HG03439 (cell line): Measurements from ENCODE around the gene C11orf86.

Source experiments
- ATAC-seq: cut with Tn5 transposase; IDR thresholded peaks from one replicate; pipeline ENCODE4 v1.9.1; 2021; ENCODE audit warnings: mild to moderate bottlenecking, moderate library complexity; ENCODE audit not compliant: unreplicated experiment

The C11orf86 gene

DNA sequence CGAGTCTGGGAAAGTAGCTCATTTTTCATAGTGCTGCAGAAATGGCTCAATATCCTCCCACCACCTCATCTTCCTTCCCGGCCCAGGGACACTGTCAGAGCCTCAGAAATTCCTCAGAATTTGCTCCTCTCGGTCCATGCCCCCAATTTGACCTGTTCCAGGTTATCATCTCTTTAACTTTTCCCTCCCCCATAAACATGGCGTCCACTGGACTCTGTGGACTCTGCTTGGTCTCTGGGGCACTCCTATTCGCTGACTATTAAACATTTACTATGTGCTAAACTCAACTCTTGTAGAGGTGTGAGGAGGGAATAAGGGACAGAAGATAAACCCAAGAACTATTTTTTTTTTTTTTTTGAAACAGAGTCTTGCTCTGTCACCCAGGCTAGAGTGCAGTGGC, 8.8 kb upstream of the C11orf86 start:
- ATAC-seq, result no peak

DNA sequence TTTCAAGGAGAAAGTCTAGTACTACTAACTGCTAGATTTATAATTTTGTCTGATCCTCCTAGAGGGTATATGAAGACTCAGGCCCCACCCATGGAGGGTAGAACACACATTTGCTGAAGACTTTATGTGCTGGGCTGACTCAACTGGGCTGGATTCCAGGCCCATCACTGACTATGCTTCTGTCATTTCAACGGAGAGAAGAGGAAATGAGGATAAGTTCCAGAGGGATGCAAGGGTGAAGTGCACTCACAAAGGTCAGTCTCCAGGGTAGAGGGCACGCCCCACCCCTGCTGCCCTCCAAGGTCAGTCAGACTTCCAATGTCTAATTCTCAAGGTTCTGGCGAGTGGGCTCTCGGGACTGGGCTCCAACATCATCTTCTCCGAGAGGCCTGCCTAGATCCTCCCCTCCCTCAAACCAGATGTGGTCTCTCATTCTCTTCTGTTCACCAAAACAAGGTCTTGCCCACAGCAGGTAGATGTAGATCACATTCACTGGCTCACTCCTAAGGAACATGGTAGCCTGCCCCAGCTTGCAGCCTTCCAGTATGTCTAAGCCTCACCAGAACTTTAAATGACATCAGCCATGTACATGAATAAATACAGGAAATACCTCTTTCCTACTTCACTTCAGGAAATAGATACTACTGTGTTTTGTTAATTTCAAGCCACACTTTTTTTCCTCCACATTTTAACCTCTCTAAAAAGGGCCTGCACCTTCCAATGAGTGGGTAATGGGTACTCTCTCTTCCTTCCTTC, 7.3 kb upstream of the C11orf86 start:
- ATAC-seq, result no peak

DNA sequence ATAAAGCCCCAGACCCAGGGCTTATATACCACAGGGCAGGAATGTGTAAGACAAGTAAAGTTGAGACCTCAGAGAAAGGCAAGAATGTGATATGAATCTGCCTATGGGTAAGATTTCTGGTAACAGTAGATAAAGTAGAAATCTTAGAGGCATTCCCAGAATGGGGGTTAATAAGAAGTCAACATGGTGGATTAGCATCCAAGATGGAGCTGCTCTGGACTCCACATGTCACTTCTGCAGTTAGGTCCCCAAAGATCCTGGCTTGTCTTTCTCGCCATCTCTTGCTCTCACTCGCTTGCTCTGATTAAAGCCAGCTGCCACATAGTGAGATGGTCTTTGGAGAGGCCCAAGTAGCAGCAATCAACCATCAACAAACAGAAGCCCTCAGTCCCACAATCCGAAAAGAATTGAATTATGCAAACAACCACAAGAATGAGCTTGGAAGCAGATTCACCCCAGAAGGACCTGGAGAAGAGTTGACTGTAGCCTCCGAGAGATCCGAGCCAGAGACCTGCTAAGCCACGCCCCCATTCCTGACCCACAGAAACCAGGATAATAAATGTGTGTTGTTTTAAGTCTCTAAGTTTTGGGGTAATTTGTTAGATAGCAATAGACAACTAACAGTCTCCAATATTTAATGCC, 5.4 kb upstream of the C11orf86 start:
- no peak for ATAC-seq

DNA sequence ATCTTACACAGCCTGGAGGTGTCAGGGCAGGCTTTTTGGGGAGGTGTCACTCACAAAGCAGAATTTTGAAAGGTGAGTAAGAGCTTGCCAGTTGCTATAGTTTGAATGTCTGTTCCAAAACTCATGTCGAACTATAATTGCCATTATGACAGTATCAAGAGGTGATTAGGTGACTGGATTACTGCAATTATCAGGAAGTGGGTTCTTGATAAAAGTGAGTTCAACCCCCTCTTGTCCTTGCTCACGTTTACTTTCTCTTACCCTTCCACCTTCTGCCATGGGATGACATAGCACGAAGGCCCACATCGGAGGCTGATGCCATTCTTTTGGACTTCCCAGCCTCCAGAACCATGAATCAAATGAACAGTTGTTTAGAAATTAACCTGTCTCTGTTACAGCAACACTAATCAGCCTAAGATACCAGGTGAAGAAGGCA, 4.7 kb upstream of the C11orf86 start:
- no peak for ATAC-seq

DNA sequence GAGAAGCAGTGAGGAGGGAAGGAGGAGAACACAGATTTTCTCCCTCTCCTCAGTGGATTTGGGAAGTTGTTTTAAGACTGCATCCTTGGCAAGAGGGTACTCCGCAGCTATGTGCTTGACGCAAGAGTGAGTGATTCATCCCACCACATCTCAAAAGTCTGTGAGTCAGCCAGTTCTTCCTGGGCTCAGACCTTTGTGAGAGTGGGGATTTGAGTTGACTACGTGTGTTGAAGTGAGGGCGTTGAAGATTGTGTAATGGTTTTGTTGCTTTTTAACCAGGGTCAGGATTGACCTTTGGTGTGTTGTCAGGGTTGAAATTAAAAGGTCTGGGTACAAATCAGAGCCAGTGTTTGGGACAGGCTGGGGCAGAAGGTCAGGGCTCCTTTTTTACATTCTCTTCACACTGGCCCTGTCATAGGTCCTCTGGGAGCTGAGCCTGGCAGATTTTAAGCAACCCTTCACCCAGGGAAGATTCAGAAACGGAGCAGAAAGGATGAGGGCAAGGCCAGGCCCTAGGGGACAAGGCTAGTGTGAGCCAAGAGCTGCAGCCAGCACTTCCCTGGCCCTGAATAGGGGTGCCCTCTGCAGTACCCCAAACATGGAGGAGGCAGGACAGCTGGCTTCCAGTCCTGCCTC, 4.2 kb upstream of the C11orf86 start:
- ATAC-seq, result no peak

DNA sequence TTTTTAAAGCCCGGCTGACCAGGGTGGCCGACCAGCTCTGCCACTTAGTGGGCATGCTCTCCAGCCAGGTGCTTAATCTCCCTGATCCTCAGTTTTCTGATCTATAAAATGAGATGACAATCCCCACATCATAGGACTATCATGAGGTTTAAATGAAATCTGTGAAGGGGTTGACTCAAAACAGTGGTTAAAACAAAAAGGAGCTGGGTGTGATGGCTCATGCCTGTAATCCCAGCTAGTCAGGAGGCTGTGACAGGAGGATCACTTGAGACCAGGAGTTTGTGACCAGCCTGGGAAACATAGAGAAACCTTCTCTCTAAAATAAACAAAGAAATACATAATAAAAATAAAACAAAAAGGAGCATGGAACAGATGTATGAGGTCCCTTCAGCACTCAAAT, 3.6 kb upstream of the C11orf86 start:
- no peak for ATAC-seq

DNA sequence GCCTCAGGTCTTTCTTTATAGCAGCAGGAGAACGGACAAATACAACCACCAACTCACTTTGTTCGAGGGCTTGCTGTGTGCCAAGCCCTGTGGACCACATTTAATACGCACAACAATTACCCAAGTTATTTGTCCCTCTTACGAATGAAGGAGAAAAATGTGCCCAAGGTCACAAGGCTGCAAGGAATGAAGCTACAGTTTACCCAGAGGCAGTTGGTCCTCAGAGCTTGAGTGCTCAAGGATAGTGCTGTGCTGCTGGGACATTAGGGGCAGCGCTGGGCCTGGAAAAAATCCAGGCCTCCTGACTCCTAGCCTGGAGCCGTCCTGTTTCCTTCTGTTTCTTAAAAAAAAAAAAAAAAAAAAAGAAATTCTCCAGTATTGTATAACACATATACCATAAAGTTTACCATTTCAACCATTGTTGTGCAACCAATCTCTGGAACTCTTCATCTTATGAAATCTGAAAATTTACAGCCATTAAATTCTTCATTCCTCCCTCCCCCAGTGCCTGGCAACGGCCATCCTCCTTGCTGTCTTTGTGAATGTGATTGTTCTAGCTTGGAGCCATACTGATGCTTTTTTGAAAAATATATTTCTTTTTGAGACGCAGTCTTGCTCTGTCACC, 1.0 kb upstream of the C11orf86 start:
- no peak for ATAC-seq

DNA sequence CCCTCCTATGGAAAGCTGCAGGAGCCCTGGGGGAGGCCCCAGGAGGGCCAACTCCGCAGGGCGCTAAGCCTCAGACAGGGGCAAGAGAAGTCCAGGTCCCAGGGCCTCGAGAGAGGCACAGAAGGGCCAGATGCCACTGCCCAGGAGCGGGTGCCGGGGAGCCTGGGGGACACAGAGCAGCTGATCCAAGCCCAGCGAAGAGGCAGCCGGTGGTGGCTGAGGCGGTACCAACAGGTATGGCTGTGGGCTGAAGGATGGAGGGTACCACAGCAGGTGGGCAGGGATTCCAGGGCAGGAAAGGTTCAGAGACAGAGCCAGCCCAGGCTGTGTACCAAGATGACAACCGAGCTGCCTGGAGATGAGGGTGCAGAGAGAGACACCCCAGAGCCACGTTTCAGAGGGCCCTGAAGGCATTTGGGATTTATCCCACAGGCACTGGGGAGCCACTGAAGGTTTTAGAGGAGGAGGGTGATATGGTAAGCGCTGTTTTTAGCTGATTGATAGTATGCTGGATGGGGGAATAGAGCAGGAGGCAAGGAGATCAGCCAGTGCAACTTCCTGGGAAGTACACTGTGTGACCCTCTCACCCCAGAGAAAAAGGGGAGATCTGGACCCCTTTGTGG, 412 bp downstream of the C11orf86 start:
- no peak for ATAC-seq

DNA sequence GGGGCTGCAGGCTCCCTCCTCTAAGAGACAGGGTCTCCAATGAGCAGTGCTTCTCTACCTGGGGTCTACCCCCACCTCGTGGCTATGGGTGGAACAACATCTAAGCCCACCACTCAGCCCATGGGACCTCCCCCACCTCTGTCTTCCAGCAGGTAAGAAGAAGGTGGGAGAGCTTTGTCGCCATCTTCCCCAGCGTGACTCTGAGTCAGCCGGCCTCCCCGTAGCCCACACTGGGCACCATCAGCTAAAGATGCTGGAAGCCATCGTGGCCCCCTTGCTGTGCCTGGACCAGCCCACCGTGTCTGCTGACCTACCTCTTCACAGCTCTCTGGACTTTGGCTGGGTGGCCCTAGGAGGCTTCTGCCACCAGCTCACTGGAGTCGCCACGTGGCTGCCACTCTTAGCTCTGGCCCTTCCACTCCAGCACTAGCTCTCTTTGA, 944 bp downstream of the C11orf86 start:
- no peak for ATAC-seq

DNA sequence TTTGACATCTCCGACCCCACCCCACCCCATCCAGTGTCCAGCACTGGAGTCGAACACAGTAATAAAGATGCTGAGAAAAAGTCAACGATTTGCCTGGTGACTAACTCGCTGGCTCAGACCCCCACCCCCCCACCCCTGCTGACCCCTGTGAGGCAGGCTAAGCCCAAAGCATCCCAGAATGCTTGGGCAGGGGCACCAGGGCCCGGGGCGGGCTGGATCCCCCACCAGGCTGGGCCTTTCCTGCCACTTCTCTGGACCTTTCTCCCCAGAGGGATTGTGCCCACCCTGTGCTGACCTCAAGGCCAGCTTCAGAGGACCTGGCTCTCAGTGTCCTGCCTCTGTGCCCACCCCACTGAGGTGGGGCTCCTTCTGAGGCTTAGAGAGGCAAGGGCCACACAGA, 1.8 kb downstream of the C11orf86 start:
- ATAC-seq, result no peak

DNA sequence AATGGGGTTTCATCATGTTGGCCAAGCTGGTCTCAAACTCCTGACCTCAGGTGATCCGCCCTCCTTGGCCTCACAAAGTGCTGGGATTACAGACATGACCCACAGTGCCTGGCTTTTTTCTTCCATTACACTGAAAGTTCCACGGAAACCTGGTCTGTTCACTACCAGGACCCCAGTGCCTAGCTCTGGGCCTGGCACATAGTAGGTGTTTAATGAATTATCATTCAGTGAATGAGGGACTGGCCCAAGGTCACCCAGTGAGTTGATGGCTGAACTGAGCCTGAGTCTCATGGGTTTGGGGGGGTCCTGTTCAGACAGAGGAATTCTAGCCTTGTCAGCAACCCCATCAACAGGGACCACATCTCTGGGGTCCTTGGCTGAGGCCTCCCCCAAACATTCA, 3.1 kb downstream of the C11orf86 start:
- no peak for ATAC-seq

DNA sequence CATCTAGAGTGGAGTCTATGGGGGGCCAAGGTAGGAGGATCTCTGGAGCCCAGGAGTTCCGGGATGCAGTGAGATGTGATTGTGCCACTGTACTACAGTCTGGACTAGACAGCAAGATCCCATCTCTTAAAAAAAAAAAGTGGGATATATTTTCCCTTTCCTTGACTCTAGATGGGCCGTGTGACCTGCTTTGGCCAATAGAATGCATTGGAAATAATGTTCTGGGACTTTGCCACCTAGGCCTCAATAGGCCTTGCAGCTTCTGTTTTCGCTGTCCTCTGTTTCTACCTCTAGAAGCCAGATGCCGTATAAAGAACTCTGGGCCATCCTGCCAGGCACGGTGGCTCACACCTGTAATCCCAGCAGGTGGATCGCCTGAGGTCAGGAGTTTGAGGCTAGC, 3.6 kb downstream of the C11orf86 start:
- ATAC-seq, result no peak

DNA sequence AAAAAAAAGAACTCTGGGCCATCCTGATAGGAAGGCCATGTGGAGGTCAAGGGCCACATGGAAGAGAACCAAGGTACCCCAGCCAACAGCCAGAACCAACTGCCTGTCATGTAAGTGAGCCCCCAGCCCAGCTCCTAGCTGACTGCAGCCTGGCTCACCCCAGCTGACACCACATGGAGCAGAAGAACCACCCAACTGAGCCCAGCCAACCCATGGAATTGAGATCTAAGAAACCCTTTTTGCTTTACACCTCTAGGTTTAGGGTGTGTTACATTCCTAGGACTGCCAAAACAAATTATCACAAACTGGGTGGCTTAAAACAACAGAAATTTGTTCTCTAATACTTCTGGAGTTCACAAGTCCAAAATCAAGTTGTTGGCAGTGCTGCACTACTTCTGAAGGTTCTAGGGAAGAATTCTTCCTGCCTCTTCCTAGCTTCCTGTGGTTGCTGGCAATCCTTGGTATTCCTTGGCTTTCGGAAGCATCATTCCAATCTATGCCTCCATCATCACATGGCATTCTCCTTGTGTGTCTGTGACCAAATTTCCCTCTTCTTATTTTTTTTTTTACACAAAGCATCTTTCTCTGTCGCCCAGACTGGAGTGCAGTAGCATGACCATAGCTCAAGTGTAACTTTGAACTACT, 4.4 kb downstream of the C11orf86 start:
- no peak for ATAC-seq

DNA sequence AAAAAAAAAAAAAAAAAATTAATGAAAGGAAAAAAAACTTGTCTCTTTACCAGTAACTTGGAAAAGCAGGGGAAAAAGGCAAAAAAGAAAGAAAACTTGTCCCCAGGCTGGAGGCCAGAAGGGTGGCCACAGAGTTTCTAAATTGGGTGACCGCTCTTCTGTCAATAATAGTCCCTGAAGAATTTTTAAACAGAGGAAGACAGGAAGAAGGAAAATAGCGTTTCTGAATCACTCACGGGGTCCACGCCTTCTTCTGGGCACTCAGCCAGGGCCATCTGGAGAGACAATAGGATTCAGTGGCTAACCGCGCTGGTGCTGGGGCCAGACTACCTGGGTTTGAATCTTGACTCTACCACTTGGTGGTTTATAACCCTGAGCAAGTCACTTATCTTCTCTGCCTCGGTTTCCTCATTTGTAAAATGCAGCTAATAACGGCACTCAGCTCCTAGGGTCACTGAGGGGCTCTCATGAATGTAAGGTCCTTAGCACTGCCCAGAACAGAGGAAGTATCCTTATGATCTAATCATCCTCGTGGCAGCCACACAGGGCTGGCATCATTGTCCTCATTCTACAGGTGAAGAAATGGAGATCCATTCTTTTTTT, 7.0 kb downstream of the C11orf86 start:
- ATAC-seq, result no peak

DNA sequence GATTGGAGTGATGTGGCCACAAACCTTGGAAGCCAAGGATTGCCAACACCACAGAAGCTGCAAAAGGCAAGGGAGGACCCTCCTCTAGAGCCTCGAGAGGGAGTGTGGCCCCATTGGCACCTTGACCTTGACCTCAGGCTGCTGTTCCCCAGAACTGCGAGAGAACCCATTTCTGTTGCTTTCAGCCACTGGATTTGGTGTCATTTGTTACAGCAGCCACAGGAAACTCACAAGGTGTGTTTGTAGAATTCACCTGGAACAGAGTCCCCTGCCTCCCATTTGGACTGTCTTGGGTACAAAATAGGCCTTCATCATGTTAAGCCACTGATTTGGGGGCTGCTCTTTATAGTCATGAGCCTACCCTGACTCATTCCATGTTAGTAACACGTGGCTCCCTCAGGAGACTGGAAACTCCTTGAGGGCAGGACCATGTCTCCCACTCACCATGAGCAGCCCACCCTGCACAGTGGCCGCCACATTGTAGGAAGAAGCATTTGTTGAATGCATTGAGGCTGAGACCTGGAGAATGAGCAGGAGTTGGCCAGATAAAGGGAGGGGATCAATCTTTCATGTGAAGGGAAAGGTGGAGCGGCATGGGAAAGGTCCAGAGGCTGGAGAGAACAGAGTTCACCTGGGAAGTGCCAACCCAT, 8.3 kb downstream of the C11orf86 start:
- no peak for ATAC-seq

DNA sequence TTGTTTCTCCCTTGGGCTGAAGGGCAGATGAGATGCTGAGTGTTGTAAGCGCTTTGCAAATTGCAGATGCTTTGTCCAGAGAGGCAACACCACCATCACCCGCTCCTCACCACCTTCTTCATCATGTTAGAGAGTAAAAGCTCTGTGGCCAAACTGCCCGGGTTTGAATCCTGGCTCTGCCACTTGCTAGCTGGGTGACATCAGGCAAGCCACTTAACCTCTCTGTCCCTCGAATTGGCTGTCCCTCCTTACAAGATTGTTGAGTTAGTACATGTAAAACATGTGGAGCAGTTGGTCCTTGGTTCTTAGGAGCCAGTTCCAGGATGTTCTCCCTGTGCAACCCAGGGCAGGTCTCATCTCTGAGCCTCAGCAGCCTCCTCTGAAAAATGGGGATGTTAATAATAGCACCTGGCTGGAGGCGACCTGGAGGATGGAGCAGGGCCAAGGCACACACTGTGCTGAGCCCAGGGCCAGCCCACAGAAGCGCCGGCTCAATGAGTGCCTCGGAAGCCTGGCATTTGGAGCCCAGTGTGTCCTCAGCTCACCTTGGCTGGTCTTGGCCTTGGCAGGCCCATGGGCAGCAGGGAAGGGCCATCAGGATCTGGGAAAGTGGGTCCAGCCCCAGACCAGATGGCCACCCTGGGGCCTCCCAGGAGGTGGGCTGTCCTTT, 10.5 kb downstream of the C11orf86 start:
- no peak for ATAC-seq

DNA sequence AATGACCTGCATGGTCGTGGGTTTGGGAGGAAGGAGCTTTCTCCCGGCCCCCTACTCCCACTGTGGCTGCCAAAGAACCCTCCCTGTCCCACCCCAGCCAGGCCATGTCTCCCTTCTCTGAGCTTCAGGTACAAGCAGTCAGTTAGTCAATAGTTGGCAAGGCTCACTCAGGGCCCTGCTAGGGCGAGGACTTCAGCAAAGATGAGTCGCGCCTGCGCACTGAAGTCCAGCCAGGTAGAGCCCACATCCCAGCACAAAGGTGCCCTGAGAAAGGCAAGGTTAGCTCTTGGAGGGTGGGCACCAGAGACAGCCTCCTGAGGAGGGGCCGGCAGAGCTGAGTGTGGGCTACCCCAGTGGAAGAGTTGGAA, 11.1 kb downstream of the C11orf86 start:
- ATAC-seq, result no peak

DNA sequence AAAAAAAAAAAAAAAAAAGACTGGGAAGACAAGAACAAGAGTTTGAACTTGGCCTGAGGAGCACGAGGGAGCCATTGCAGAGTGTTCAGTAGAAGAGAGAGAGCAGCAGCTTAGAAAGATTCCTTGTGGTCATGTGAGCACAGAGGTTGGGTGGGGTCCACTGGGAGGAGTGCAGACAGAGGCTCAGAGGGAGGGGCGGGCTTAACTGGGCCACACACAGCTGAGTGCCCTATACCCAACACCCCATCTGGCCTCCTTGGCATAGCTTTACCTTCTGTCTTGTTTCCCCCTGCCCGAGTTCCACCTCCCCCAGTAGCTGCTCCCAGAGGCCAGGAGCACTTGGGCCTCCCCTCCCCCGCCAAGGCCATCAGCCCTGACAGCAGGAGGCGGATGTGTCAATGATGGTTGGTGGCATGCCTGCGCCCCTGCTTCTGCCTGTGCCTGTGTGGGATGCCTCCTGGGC, 12.1 kb downstream of the C11orf86 start:
- no peak for ATAC-seq

DNA sequence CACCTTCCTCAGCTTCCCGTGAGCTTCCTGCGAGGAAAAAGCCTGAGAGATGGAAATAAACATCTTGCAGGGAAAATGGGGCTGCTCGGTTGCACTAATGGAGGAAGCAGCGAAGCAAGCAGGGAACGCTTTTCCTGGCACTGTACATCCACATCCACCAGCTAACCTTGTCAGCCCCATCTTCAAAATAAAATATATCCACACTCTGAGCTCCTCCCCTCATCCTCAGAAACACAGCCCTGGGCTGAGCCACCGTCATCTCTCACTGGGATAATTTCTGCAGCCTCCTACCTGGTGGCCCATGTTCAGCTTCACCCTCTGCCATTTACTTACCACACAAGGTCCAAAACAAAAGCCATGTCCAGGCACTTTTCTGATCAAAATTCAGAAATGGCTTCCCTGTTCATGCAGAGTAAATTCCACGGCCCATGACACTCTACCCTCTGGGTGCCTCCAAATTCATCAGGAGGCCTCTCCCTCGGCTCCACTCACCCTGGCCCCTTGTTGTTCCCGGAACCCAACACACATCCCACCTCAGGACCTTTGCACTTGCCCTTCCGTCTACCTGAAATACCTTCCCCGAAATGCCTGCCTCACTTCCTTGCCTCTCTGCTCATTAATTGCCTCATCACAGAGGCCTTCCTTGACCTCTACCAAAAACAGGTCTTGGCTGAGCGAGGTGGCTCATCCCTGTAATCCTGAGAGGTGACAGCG, 13.0 kb downstream of the C11orf86 start:
- no peak for ATAC-seq
